Suppressor macrophage (primary cell): ENCODE results near the gene TAC4.

Experiments used
- DNase-seq, 4 experiments: peaks; one replicate each; pipeline ENCODE4 v3.0.0-alpha.2; 2020 to 2022

Gene TAC4

GRCh38 chr17:49809056-49809455 lies 38.8 kb downstream of the TAC4 start:
- no peak for DNase-seq

DNA sequence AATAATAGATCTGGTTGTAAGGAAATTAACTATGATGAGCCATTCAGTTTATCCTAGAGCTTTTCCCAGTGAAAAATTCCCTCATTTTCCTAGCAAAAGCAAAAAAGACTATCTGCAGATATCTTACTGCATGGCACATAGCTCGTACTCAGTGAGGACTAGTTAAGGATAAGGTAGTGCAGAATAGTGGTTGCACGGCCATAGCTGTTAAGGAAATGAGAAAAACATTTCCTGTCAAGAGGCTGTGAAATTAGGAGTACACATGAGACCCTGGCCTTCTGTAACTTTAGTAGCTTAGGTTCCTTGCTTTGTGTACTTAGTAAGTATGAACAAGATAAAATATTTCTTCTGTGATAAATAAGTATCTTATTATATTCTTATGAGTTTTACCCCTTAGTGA lies 49.1 kb downstream of the TAC4 start:
- no peak for DNase-seq

DNA sequence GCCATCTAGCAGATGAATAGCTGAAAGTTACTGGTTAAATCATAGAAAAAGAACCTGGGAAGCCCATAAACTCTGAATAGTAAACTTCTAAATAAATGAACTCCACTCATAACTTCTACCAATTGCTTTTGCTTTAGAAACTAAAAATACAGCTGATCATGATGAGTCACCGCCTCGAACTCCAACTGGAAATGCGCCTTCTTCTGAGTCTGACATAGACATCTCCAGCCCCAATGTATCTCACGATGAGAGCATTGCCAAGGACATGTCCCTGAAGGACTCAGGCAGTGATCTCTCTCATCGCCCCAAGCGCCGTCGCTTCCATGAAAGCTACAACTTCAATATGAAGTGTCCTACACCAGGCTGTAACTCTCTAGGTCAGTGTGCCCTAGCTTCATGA lies 49.7 kb downstream of the TAC4 start:
- DNase-seq, result no peak

DNA sequence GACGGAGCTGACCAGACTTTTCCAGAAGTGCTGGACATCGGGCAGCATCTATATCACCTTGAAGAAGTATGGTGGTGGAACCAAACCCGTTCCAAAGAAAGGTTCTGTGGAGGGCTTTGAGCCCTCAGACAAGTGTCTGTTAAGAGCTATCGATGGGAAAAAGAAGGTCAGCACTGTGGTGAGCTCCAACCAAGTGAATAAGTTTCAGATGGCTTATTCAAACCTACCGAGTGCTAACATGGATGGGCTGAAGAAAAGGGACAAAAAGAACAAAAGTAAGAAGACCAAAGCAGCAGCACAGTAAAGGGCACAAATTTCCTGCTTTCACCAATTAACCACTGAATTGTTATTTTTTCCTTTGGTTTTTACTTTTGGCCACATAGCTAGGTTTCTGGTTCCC lies 52.5 kb downstream of the TAC4 start:
- no peak for DNase-seq

- no peak for DNase-seq
These were observed 54.6 kb downstream of the TAC4 start for GRCh38 chr17:49793309-49793708.

- DNase-seq, result no peak
These were observed 58.7 kb downstream of the TAC4 start for GRCh38 chr17:49789243-49789578.

DNA sequence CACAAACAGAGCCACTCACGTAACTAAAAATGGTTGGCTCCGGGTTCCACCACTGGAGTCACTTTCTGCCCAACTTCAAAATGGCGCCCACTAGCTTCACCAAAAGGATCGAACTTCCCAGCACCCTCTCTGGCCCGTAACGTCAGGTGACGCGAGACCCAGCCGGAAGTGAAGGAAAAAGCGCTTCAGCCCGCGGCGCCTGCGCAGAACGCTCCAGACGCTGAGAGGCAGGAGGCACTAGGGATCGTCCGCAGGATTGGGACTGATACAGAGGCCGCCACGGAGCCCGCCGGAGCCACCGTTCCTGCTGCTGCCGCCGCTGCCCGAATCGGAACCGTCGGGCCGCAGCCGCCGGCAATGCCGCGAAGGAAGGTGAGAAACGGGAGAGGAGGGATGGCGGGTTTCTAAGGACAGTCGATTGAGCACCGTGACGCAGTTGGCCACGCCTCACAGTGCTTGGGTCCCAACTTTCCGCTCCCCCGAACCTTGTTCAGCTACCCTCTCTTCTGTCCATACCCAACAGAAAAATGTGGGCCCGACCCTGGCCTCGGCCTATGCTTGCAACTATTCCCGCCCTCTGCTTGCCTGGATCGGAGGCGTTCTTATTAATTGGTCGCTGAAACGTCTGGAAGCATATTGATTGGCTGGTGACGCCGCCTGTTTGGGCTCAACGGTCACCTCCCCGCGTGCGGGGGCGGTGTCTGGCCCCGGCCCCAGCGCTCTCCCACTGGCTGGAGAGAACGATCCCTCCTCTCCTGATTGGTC lies 59.2 kb downstream of the TAC4 start, which contains the start of gene KAT7:
Gene KAT7, plus strand, starts transcription at position 204 of the 765 bp plus-strand sequence. Its CDS starts 154 bp downstream, at position 358.
- peak; percentile 99 to 100 (median 100) for DNase-seq
